22Rv1 (cell line): ENCODE results near the gene FOXA3.

Experiments
- H3K27ac ChIP-seq: fragments of 450-650 bp; 2 replicates; pipeline ENCODE4 v1.5.1; 2017
- CTCF ChIP-seq: fragments of 450-650 bp; IDR thresholded peaks from 2 replicates; pipeline ENCODE4 v1.5.1; 2017; ENCODE audit warnings: mild to moderate bottlenecking
- ZFX ChIP-seq: fragments of 450-650 bp; IDR thresholded peaks from 2 replicates; pipeline ENCODE4 v1.6.1; 2017; ENCODE audit warnings: antibody characterized with exemption, borderline replicate concordance

Gene FOXA3

DNA sequence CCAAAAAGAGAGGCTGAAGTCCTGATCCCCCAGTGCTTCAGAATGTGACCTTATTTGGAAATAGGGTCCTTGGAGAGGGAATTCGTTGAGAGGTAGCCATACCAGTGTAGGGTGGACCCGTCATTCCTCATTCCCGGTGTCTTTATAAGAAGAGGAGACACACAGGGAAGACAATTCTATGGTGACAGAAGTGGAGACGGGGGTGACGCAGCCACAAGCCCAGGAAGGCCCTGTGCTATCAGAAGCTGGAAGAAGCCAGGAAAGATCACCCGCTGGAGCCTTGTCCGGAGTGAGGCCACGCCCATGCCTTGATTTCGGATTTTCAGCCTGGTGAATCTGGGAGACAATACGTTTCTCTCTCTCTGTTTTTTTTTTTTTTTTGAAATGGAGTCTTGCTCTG is 40.9 kb downstream of the FOXA3 start:
- TF ChIP-seq ZFX = no peak
- TF ChIP-seq CTCF = no peak
- no peak overlapping the region for H3K27ac ChIP-seq

DNA sequence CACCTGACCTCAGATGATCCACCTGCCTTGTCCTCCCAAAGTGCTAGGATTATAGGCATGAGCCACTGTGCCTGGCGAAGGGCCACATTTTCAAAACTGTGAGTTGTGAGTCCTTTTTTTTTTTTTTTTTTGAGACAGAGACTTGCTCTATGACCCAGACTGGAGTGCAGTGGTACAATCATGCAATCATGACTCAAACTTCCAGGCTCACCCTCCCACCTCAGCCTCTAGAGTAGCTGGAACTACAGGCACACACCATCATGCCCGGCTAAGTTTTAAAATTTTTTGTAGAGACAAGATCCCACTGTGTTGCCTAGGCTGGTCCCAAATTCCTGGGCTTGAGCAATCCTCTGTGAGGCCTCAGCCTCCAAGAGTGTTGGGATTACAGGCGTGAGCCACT is 42.1 kb downstream of the FOXA3 start:
- H3K27ac ChIP-seq = no peak overlapping the region
- TF ChIP-seq CTCF (no peak), ZFX (no peak)

DNA sequence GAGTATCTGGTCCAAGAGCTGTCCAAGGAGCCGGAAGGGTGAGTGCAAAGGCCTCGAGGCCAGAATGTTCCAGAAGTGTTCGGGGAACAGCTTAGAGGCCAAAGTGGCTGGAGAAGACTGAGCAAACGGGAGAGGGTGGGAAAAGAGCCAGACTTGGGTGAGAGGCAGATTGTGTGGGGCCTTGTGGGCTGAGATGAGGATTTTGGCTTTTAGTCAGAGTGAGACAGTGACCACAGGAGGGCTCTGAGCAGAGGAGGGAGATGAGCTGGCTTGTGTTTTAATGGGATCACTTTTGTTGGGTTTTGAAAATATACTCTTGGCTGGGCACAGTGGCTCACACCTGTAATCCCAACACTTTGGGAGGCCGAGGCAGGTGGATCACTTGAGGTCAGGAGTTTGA is 44.8 kb downstream of the FOXA3 start:
- H3K27ac ChIP-seq = no peak overlapping the region
- TF ChIP-seq ZFX = no peak
- no peak for TF ChIP-seq CTCF

GRCh38 chr19:45911291-45911690 is 47.2 kb downstream of the FOXA3 start:
- no peak for TF ChIP-seq ZFX
- no peak for TF ChIP-seq CTCF
- H3K27ac ChIP-seq = no peak overlapping the region

DNA sequence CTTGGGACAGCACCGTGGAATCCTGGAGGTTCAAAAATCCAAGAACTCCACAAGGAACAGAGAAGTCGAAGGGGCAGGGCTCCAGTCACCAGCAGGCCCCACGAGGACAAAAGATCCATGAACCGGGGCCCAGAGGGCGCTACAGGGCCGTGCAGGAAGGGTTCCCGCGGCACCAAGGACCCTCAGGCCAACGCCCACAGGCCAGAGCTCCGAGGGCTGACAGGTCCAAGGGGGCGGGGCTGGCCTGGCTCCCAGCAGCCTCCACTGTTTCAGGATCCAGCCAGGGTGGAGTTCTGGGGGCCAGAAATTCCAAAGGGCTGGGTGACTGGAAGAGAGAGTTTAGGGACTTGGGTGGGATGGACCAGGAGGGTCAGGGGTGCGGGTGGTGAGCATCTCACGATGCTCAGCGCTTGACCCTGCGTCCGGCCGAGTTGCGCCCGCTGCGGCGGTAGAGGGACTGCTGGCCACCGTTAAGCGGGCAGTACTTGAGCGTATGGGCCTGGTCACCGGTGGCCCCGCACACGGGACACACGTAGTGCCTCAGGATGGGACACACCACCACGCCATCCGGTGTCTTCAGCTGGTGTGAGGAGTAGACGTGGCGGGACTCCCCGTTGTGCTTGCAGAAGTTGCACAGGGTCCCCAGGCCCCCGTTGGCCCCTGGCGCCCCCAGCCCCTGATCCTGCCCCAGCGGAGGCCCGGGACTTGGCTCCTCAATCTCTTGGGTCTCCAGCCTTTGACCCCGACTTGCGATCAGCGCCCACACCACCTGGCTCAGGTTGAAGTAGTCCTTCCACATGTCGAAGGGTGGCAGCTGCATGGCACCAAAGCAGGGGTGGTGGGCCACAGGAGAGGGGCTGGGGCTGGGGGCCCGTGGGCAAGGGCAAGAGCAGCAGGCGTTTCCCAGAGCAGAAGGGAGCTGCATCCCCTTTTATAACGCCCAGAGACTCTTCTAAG is 50.0 kb downstream of the FOXA3 start, which contains the start of gene NANOS2:
Gene NANOS2, minus strand, starts transcription at position 905 of the 957 bp plus-strand sequence. Its CDS starts 85 bp downstream, at position 820.
- TF ChIP-seq CTCF = peak; percentile 33
- no peak for TF ChIP-seq ZFX
- H3K27ac ChIP-seq = no peak within 1 kb of the TSS

DNA sequence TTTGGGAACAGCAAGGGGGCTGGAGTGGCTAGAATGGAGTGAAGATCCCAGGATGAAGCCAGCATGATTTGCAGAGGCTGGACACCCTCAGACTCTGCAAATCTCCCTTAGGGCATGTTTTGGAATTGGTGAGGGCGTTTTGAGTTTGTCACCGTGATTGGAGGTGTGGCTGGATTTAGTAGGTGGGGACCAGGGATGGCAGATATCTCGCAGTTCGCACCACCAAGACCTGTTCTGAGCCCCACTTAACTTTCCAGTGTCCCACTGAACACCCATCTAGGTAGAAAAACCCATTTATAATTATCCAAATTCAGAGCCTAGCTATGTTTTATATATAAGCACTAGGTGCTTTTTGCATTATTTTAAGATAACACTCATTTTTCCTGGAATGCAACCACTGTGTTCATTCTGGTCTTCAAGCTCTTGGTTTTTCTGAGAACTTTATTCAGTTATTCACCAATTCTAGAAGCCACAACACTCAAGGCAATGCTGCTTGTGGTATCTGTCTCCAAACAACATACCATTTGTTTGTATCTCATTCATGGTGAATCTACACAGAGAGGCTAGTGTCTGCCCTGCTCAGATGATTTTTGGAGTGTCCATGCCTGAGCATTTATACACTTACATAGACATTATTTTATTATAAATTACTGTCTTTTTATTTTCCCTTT is 53.4 kb downstream of the FOXA3 start:
- H3K27ac ChIP-seq = no peak overlapping the region

More for the DNA sequence above, 53.4 kb downstream of the FOXA3 start:
- TF ChIP-seq CTCF (no peak), ZFX (no peak)
